ENCODE measurements around the gene RYR3.

The RYR3 gene

DNA sequence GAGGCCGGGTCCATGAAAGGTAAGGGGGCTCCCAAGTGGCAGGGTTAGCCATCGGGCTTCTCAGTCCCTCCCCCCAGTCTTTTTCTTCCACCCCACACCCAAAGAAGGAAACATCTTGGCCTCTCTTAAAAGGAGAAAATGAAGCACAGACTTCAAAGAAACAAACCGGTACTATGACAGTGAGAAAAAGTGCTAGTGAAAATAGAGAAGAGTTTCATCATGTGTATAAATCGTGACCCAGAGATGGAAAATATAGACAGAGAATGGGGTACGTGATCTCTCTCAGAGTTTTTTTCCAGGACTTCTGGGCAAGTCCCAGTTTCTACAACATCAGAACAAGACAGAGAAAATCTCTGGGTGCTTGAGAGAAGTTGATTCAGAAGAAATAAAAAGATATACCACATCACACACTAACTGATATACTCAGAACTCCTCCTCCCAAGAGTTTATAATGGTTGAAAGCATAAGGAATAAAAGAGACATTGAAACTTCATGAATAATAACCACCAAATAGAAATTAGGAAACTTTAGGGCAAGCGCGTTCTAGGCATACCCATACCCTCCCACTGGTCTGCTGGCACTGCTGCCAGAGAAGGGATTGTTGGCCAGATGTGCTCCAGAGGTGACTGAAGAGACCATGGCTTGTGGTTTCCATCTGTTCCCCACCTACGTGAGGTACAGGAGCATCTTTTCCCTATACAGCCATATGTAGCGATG is 338.6 kb downstream of the RYR3 start:
- H3K9me3 ChIP-seq (ENCODE audit: control extremely low read depth in 1 of 5, control insufficient read depth in 4 of 5, insufficient read depth in 2 of 5, low read depth in 1 of 5, low read length in 4 of 5), result no peaks in the 10 kb centered on the region
- ChIA-PET CTCF (no interaction called here), POLR2A (no interaction called here)
- no peaks in the 10 kb centered on the region for H3K27me3 ChIP-seq (replicated peaks in 2 of 5; ENCODE audit: control insufficient read depth in 4 of 5, insufficient read depth in 5 of 5, low read length in 4 of 5)
- no peaks in the 10 kb centered on the region for H3K36me3 ChIP-seq (ENCODE audit: control insufficient read depth in 4 of 4, insufficient read depth in 4 of 4, low read length in 3 of 4)
- H3K4me3 ChIP-seq (ENCODE audit: control insufficient read depth in 1 of 7, extremely low read depth in 1 of 7, insufficient read depth in 4 of 7, low read depth in 2 of 7, low read length in 6 of 7), result no peak overlapping the region
- H3K4me1 ChIP-seq (ENCODE audit: control extremely low read depth in 1 of 4, control insufficient read depth in 4 of 4, insufficient read depth in 4 of 4, low read length in 3 of 4), result peaks cover 0 to 12% (median 2%) of the 10 kb centered on the region in 4 experiments
- 100% methylated on average over 5 of the region's 9 CpGs for WGBS (ENCODE audit: insufficient coverage)
- H3K27ac ChIP-seq (ENCODE audit: insufficient read depth in 1 of 2, low read depth in 1 of 2, low read length in 2 of 2, poor library complexity in 1 of 2, severe bottlenecking in 2 of 2), result no peak overlapping the region
- DNase-seq, result no peak

DNA sequence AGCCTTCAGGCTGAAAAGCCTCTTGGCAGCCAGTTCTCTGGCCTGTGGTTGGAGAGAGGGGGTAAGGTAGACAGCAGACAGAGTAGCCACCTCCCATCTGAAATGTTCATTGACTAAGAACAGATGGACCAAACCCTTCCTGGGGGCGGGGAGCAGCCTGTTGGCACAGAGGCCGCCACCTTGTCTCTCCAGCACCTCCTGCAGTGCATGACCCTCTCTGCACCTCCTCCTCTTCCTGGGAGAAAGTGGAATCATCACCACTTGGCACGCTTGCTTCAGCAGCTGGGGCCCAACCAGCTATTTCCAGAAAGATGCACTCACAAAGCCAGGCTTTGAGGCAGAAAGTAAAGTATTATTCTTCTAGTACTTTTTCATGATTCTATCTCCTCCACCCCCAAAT is 344.1 kb downstream of the RYR3 start:
- CTCF ChIA-PET, result interaction anchor here (0.7 to 3.3 kb wide), 4 partner anchors 46 to 399 kb away, joined by 3 to 7 read pairs (median 4); no protein-coding TSS in a partner anchor

DNA sequence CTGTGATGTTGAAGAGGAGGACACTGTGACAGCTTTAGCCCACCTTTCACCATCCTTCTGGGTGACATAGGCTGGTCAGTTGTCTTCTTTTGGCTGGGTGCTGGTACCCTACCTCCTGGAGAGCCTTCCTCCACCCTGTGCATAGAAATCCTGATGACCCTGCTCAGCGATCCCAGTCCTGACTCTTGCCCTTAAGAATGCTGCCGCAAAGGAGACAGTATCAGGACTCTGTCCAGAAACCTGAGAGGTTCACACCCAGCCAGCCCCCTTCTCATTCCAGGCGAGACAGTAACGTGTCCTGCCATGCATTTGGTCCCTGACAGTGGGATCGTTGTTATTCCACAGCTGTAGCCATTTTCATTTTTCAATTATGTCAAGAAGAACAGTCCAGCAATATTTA is 344.7 kb downstream of the RYR3 start:
- H3K9me3 ChIP-seq (ENCODE audit: control extremely low read depth in 1 of 5, control insufficient read depth in 4 of 5, insufficient read depth in 2 of 5, low read depth in 1 of 5, low read length in 4 of 5), result peaks cover 0 to 4% (median 0%) of the 10 kb centered on the region in 5 experiments
- WGBS (ENCODE audit: insufficient coverage), result 100% methylated on average over 4 of the region's 5 CpGs
- H3K4me1 ChIP-seq (ENCODE audit: control extremely low read depth in 1 of 4, control insufficient read depth in 4 of 4, insufficient read depth in 4 of 4, low read length in 3 of 4), result no peaks in the 10 kb centered on the region
- DNase-seq, result no peak
- no peaks in the 10 kb centered on the region for H3K36me3 ChIP-seq (ENCODE audit: control insufficient read depth in 4 of 4, insufficient read depth in 4 of 4, low read length in 3 of 4)
- ChIA-PET CTCF (interaction anchor here (1.0 to 3.3 kb wide), 3 partner anchors 46 to 363 kb away, joined by 3 to 7 read pairs (median 3); partner anchors contain the start of gene RYR3), POLR2A (no interaction called here)
- H3K4me3 ChIP-seq (ENCODE audit: control insufficient read depth in 1 of 7, extremely low read depth in 1 of 7, insufficient read depth in 4 of 7, low read depth in 2 of 7, low read length in 6 of 7), result no peak overlapping the region
- H3K27me3 ChIP-seq (replicated peaks in 2 of 5; ENCODE audit: control insufficient read depth in 4 of 5, insufficient read depth in 5 of 5, low read length in 4 of 5), result no peaks in the 10 kb centered on the region
- H3K27ac ChIP-seq (ENCODE audit: insufficient read depth in 1 of 2, low read depth in 1 of 2, low read length in 2 of 2, poor library complexity in 1 of 2, severe bottlenecking in 2 of 2), result no peak overlapping the region

More for the DNA sequence above, 344.1 kb downstream of the RYR3 start:
- no peak for DNase-seq
- POLR2A ChIA-PET, result no interaction called here
- H3K9me3 ChIP-seq (ENCODE audit: control extremely low read depth in 1 of 5, control insufficient read depth in 4 of 5, insufficient read depth in 2 of 5, low read depth in 1 of 5, low read length in 4 of 5), result peaks cover 0 to 4% (median 0%) of the 10 kb centered on the region in 5 experiments
- H3K36me3 ChIP-seq (ENCODE audit: control insufficient read depth in 4 of 4, insufficient read depth in 4 of 4, low read length in 3 of 4), result no peaks in the 10 kb centered on the region
- no peaks in the 10 kb centered on the region for H3K4me1 ChIP-seq (ENCODE audit: control extremely low read depth in 1 of 4, control insufficient read depth in 4 of 4, insufficient read depth in 4 of 4, low read length in 3 of 4)
- WGBS (ENCODE audit: insufficient coverage), result 89% methylated on average over 3 of the region's 3 CpGs
- no peak overlapping the region for H3K4me3 ChIP-seq (ENCODE audit: control insufficient read depth in 1 of 7, extremely low read depth in 1 of 7, insufficient read depth in 4 of 7, low read depth in 2 of 7, low read length in 6 of 7)
- H3K27ac ChIP-seq (ENCODE audit: insufficient read depth in 1 of 2, low read depth in 1 of 2, low read length in 2 of 2, poor library complexity in 1 of 2, severe bottlenecking in 2 of 2), result no peak overlapping the region
- no peaks in the 10 kb centered on the region for H3K27me3 ChIP-seq (replicated peaks in 2 of 5; ENCODE audit: control insufficient read depth in 4 of 5, insufficient read depth in 5 of 5, low read length in 4 of 5)

DNA sequence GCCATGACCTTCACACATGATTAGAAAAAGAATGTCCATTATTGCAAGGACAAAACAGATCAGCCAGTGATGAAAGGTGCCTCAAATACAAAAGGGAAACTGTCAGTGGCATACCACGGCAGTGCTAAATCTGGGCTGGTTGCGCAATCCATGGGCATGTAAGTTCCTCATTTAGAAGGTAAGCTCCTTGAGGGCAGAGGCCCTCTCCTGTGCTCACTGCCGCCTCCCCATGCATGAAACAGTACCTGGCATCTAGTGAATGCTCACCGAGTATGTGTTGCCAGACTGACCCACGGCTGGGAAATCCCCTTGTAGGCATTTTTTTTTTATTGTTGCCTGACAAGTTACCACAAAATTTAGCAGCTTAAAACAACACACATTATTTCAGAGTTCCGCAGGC is 345.4 kb downstream of the RYR3 start:
- CTCF ChIA-PET, result interaction anchor here (1.0 to 3.3 kb wide), 2 partner anchors 45 to 346 kb away, joined by 3 to 7 read pairs; partner anchors contain the start of gene RYR3
- peak in 2 of 3 donors; percentile 64 to 66 for DNase-seq
- H3K9me3 ChIP-seq (ENCODE audit: control extremely low read depth in 1 of 5, control insufficient read depth in 4 of 5, insufficient read depth in 2 of 5, low read depth in 1 of 5, low read length in 4 of 5), result peaks cover 0 to 4% (median 0%) of the 10 kb centered on the region in 5 experiments
- POLR2A ChIA-PET, result no interaction called here
- no peak overlapping the region for H3K4me3 ChIP-seq (ENCODE audit: control insufficient read depth in 1 of 7, extremely low read depth in 1 of 7, insufficient read depth in 4 of 7, low read depth in 2 of 7, low read length in 6 of 7)
- no peak overlapping the region for H3K27ac ChIP-seq (ENCODE audit: insufficient read depth in 1 of 2, low read depth in 1 of 2, low read length in 2 of 2, poor library complexity in 1 of 2, severe bottlenecking in 2 of 2)
- H3K27me3 ChIP-seq (replicated peaks in 2 of 5; ENCODE audit: control insufficient read depth in 4 of 5, insufficient read depth in 5 of 5, low read length in 4 of 5), result no peaks in the 10 kb centered on the region
- no peaks in the 10 kb centered on the region for H3K4me1 ChIP-seq (ENCODE audit: control extremely low read depth in 1 of 4, control insufficient read depth in 4 of 4, insufficient read depth in 4 of 4, low read length in 3 of 4)
- no peaks in the 10 kb centered on the region for H3K36me3 ChIP-seq (ENCODE audit: control insufficient read depth in 4 of 4, insufficient read depth in 4 of 4, low read length in 3 of 4)
- 65% methylated on average over 5 of the region's 6 CpGs for WGBS (ENCODE audit: insufficient coverage)

DNA sequence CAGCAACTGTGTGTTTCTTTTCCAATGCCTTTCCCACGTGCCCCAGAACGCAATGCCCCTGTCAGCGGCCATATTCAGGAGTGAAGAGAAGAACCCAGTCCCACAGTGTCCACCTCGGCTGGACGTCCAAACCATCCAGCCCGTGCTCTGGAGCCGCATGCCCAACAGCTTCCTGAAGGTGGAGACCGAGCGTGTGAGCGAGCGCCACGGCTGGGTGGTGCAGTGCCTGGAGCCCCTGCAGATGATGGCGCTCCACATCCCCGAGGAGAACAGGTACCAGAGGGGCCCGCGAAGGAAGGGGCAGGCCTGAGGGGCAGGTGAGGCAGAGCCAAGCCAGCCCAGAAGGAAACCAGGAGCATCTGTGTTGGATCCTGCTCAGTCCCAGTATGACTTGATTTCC is 349.4 kb downstream of the RYR3 start:
- CTCF ChIA-PET, result interaction anchor here (0.6 kb wide), 1 partner anchor 426 kb away, joined by 3 read pairs; no protein-coding TSS in a partner anchor
- peaks cover 0 to 4% (median 0%) of the 10 kb centered on the region in 5 experiments for H3K9me3 ChIP-seq (ENCODE audit: control extremely low read depth in 1 of 5, control insufficient read depth in 4 of 5, insufficient read depth in 2 of 5, low read depth in 1 of 5, low read length in 4 of 5)
- WGBS (ENCODE audit: insufficient coverage), result 97% methylated on average over 16 of the region's 16 CpGs

DNA sequence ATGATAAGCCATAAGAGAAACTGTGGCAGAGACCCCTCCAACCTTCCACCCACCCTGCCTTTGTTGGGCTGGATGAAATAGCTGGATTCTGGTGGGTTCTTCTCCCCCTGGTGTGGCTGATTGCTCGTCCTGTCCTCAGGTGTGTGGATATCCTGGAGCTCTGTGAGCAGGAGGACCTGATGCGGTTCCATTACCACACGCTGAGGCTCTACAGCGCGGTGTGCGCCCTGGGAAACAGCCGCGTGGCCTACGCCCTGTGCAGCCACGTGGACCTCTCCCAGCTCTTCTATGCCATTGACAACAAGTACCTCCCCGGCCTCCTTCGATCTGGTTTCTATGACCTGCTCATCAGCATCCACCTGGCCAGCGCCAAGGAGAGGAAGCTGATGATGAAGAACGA is 351.2 kb downstream of the RYR3 start:
- H3K9me3 ChIP-seq (ENCODE audit: control extremely low read depth in 1 of 5, control insufficient read depth in 4 of 5, insufficient read depth in 2 of 5, low read depth in 1 of 5, low read length in 4 of 5), result peaks cover 0 to 2% (median 0%) of the 10 kb centered on the region in 5 experiments
- H3K4me1 ChIP-seq (ENCODE audit: control extremely low read depth in 1 of 4, control insufficient read depth in 4 of 4, insufficient read depth in 4 of 4, low read length in 3 of 4), result no peaks in the 10 kb centered on the region
- no peaks in the 10 kb centered on the region for H3K27me3 ChIP-seq (replicated peaks in 2 of 5; ENCODE audit: control insufficient read depth in 4 of 5, insufficient read depth in 5 of 5, low read length in 4 of 5)
- DNase-seq, result no peak
- POLR2A ChIA-PET, result no interaction called here
- CTCF ChIA-PET, result no interaction called here
- WGBS (ENCODE audit: insufficient coverage), result 100% methylated on average over 7 of the region's 14 CpGs
- H3K4me3 ChIP-seq (ENCODE audit: control insufficient read depth in 1 of 7, extremely low read depth in 1 of 7, insufficient read depth in 4 of 7, low read depth in 2 of 7, low read length in 6 of 7), result no peak overlapping the region
- H3K27ac ChIP-seq (ENCODE audit: insufficient read depth in 1 of 2, low read depth in 1 of 2, low read length in 2 of 2, poor library complexity in 1 of 2, severe bottlenecking in 2 of 2), result no peak overlapping the region
- H3K36me3 ChIP-seq (ENCODE audit: control insufficient read depth in 4 of 4, insufficient read depth in 4 of 4, low read length in 3 of 4), result no peaks in the 10 kb centered on the region

More for the DNA sequence above, 349.4 kb downstream of the RYR3 start:
- Histone ChIP-seq H3K36me3 (ENCODE audit: control insufficient read depth in 4 of 4, insufficient read depth in 4 of 4, low read length in 3 of 4) (no peaks in the 10 kb centered on the region), H3K4me1 (ENCODE audit: control extremely low read depth in 1 of 4, control insufficient read depth in 4 of 4, insufficient read depth in 4 of 4, low read length in 3 of 4) (no peaks in the 10 kb centered on the region), H3K27ac (ENCODE audit: insufficient read depth in 1 of 2, low read depth in 1 of 2, low read length in 2 of 2, poor library complexity in 1 of 2, severe bottlenecking in 2 of 2) (no peak overlapping the region), H3K4me3 (ENCODE audit: control insufficient read depth in 1 of 7, extremely low read depth in 1 of 7, insufficient read depth in 4 of 7, low read depth in 2 of 7, low read length in 6 of 7) (no peak overlapping the region), H3K27me3 (replicated peaks in 2 of 5; ENCODE audit: control insufficient read depth in 4 of 5, insufficient read depth in 5 of 5, low read length in 4 of 5) (no peaks in the 10 kb centered on the region)
- DNase-seq, result no peak
- POLR2A ChIA-PET, result no interaction called here

DNA sequence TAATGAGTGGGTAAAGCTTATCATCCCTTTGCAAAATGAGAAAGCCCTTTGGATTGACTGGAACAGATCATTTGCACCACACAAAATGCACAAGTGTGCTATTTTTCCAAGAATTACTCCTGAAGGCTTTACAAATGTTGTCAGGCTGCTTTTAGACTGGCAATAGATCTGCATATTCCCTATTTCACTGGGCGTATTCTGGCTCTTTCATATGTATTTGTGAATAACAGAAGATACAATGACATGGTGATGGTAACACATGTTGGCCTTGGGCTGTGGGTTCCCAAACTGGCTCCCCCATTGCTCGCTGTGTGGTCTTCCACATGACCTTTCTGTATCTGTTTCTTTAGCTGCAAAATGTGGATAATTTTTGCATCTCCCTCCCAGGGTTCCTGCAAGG is 354.2 kb downstream of the RYR3 start:
- H3K27me3 ChIP-seq (replicated peaks in 2 of 5; ENCODE audit: control insufficient read depth in 4 of 5, insufficient read depth in 5 of 5, low read length in 4 of 5), result no peaks in the 10 kb centered on the region
- CTCF ChIA-PET, result interaction anchor here (1.1 kb wide), 1 partner anchor 24 kb away, joined by 5 read pairs; no protein-coding TSS in a partner anchor
- no peaks in the 10 kb centered on the region for H3K4me1 ChIP-seq (ENCODE audit: control extremely low read depth in 1 of 4, control insufficient read depth in 4 of 4, insufficient read depth in 4 of 4, low read length in 3 of 4)
- 96% methylated on average over 2 of the region's 2 CpGs for WGBS (ENCODE audit: insufficient coverage)
- no peaks in the 10 kb centered on the region for H3K9me3 ChIP-seq (ENCODE audit: control extremely low read depth in 1 of 5, control insufficient read depth in 4 of 5, insufficient read depth in 2 of 5, low read depth in 1 of 5, low read length in 4 of 5)
- no peak overlapping the region for H3K4me3 ChIP-seq (ENCODE audit: control insufficient read depth in 1 of 7, extremely low read depth in 1 of 7, insufficient read depth in 4 of 7, low read depth in 2 of 7, low read length in 6 of 7)
- POLR2A ChIA-PET, result no interaction called here
- no peak for DNase-seq
- no peaks in the 10 kb centered on the region for H3K36me3 ChIP-seq (ENCODE audit: control insufficient read depth in 4 of 4, insufficient read depth in 4 of 4, low read length in 3 of 4)
- H3K27ac ChIP-seq (ENCODE audit: insufficient read depth in 1 of 2, low read depth in 1 of 2, low read length in 2 of 2, poor library complexity in 1 of 2, severe bottlenecking in 2 of 2), result no peak overlapping the region
